ENCODE data around the gene COBL.

Gene COBL

DNA sequence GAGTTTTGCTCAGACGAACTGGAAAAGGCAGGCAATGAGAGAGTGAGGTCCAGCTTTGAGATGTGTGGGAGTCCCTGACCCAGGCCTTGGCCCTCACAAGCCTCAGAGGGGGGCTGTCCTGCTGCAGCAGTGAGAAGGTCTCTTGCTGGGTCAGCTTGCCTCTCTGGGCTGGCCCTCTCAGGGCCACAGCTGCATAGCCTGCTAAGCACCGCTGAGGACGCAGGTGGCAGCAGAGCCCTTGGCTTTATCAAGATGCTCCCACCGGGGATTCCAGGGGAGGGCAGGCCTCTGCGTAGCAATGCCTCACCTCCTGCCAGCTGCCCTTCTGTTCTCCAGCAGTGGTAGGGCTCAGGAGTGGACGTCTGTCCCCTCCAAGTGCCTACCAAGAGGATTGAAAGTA lies 128.7 kb downstream of the COBL start:
- DNase-seq (ENCODE audit: low spot score) = peak; percentile 40

DNA sequence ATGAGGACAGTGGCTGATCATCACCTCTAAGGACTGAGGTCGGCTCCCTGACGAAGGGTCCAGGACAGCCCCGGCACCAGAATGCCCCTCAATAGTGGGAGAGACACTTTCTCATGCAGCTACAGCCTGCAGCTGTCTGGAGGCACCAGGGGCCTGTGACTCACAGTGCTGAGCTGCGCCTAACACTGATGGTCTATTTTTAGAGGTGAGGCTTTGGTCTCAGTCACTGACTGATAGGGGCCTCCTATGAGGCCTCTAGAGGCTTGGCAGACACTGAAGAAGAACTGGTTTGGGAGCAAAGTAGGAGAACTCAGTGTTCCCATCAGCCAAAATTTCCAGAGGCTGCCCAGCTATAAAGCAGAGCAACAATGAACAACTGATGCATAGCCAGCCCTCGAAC lies 130.1 kb downstream of the COBL start:
- DNase-seq (ENCODE audit: low spot score) = no peak

DNA sequence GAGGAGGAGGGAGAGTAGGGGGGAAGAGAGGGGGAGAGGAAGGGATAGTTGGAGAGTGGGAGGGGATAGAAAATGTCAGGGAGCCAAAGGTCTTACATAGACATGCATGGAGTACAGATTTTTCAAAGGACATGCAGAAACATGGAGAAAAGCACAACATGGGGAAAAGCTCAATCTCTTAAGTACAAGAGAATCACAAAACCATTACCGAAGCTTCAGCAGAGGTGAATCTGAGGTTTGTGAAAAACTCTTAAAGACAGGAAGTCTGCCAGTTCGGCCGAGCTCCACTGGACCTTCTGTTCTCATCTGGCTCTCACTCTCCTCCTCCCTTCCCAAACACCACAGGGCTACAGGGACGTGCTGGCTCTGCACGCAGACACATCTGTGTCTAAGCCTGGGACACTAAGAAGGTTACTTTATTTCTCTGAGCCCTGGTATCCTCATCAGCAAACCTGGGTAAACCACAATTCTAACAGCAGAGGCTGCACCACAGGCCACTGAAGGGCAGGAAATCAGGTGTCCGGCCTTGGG lies 133.9 kb downstream of the COBL start:
- DNase-seq (ENCODE audit: low spot score) = no peak

DNA sequence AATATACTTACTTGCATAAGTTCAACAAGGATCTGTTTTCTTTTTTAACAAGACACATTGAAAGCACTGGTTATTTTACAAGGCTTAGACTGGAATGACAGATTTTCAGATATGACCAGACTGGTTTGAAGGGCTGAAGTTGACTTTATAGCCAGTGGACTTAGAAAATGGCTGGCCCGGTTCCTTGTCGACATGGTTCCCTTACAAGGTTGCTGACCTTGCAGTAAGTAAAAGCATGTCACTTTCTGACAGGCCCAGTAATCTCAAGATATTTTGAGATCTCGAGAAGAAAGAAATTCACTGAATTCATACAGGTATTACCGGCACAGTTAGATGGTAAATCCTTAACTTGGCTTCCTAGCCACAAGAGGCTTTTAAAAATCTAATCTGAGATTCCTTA lies 136.5 kb downstream of the COBL start:
- DNase-seq (ENCODE audit: low spot score) = no peak

DNA sequence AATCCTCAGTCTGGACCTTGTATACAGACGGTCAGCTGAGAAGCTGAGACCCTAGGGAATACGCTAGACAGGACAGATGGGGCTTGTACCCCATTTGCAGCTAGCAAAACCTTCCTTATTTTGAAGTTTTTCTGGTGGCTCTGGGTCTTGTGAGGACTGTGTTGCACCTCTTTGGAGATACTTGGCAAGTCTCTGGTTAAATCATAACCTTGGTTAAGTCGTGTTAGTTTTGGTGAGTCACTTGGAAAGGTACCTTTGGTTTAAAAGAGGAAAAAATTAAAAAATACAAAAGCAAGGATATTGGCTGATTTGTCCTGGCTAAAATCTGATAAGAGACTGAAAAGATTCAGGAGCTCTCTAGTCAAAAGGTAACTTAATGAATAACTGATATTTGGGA lies 140.6 kb downstream of the COBL start:
- DNase-seq (ENCODE audit: low spot score) = no peak

DNA sequence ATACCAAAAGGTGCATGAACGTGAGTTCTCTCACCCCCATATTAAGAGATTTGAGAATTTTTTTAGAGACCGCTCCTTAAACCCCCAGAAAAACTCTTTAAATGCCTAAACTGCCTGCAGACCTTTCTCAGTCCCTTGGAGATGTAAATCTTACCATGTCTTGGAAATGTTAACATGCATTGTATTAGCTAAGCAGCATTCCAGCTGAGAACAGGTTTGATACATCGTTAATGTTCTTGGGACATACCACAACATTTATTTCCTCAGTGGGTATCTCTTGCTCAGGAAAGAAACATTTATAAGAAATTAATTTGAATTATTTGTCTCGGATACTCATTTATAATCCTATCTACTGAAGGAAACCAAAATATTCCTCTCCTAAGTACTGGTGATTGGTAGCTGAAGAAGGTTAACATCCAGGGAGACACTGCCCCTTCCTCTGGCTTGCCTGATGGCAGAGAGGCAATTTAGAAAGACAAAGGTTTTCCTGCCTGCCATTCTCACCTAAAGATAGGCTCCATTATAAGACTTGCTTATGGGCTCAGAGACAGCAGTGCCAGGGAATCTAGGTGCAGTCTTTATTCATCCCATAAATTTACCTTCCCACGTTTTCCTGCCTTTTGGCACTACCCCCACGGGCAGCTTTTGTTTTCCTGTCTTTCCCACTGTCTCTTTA lies 141.2 kb downstream of the COBL start:
- DNase-seq (ENCODE audit: low spot score) = no peak

DNA sequence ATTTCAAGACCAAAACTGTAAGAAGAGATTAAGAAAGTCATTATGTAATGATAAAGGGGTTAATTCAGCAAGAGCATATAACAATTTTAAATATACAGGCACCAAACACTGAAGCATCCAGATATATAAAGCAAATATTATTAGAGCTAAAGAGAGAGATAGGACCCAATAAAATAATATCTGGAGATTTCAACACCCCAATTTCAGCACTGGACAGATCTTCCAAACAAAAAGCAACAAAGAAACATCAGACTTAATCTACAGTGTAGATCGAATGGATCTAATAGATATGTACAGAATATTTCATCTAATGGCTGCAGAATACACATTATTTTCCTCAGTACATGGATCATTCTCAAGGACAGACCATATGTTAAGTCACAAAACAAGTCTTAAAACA lies 151.3 kb downstream of the COBL start:
- DNase-seq (ENCODE audit: low spot score) = no peak

DNA sequence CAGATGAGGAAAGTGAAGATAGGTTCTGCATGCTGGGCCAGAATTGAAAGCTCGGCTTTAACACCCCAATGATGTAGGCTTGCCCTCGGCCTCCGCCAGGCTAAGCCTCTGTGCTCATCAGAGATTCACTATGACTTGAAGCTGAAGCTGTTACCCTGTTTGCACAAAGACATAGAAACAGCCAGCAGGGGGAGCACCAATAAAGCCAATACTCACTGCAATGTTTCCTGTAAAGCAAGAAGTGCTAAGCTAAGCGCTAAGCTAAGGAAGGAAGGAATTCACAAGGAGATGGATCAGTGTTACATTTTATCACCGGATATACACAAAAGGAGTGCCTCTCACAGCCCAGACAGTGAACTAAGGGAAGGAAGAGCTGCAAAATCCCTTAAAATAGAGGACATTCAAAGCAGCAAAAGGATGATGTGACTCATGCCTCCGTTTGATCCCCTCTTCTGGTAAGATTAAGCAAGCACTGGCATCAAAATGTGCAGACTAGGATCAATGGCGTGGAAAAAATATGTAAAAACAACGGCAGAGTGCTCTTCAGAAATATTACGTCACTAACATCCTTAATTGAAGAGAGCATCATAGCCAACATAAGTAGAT lies 153.8 kb downstream of the COBL start:
- peak; percentile 94 for DNase-seq (ENCODE audit: low spot score)

DNA sequence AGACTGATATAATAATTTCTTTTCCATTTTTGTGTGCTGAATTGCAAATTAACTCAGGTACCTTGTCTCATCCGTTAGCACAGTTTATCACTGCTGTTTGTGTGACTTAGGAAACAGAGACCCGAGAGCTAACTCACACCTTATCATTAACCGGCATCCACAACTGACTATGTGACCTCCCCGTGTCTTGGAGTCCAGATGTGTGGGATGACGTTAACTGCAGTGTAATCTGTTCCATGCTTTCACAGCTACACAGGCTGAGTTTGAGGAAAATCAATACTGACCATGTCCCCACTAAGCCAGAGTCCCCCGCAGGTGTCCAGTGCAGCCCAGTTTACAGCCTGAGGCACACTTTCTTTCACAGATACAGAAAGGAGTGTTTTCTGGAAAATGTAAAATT lies 154.7 kb downstream of the COBL start:
- no peak for DNase-seq (ENCODE audit: low spot score)

DNA sequence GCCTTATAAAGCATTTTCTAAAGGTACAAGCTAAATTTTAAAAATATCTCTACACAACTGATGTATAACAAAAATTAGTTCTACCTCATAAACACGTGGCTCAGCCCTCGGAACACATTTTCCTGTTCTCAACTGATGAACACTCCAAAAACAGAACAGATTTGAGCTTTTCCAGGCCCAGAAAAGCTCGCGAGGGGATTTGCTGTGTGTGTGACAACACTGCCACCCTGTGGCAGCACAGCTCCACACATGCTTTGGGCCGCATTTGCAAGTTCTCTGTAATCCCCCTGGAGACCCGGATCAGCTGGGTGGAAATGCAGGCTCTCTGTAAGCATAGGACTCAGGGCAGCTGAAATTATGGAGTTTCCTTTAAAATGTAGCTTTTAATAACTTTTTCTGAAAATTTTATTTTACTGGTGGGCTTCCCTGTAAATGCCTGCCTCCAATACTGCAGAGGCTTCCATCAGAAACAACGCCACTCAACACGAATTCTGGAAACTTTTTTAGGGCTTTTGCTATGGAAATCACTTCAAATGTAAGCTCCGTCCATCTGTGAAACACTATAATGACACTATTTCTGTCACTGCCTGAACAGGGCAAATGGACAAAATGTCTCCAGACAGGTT lies 155.5 kb downstream of the COBL start:
- DNase-seq (ENCODE audit: low spot score) = peak; percentile 86

DNA sequence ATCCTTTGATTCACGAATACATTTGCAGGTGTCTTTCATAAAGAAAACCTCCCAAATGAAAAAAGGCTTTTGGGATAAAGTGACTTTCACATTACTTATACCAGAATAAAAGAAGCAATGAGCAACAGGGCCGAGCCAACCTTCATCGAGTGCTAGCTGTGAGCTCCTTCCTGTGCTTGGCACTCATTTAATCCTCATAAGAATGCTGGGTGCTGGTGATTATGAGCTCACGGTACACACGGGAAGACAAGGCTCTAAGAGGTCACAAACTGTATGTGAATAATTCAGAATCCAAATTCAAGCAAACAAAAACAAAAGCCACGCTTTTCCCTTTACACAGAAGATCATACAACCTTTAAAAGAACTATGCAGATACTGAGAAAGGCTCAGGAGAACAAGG lies 156.2 kb downstream of the COBL start:
- DNase-seq (ENCODE audit: low spot score) = no peak

DNA sequence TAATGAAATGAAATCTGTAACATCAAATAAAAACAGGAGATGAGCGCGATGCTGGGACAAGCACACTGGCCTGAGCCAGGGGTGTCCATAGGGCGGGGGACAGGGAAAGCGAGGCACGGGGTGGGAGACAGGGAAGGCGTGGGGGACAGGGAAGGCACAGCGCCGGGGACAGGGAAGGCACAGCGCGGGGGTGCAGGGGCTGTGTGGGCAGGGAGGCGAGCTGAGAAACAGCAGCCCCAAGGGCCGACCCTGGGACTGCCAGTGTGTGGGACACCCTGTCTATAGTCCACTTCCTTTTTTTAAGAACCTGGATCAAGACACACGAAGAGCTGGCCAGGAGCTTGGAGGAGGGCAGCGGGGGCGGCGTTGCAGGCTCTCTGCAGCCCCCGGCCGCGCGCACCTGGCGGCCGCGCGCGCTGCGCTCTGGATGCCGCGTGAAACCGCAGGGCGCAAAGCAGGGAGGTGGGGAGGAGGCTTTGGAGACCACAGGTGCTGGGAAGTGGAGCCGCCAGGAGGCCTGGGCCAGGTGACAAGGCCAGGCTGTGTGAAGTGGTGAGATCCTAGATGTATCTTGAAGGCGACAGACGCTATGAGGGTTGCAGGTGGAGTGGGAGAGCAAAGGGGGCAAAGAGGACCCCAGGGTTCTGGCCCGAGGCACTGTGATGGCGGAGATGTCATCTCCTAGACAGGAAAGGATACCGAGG lies 157.7 kb downstream of the COBL start:
- no peak for DNase-seq (ENCODE audit: low spot score)

DNA sequence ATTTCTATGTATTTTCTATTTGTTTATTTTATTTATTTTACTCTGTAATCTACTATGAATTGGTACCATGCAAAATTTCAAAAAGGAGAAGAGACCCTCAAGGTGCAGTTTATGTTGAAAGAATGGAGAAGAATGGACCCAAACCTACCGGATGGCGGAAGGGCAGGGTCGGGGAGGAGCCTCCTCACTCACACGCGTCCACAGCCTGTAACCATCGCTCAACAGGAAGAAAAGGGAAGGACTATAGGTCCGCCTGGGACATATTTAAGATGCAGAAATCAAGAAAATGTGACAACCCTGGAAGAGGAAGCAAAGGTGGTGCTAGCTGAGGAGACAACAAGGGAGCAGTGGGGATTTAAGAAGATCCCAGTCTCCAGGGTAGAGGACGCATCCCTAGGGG lies 158.4 kb downstream of the COBL start:
- no peak for DNase-seq (ENCODE audit: low spot score)

DNA sequence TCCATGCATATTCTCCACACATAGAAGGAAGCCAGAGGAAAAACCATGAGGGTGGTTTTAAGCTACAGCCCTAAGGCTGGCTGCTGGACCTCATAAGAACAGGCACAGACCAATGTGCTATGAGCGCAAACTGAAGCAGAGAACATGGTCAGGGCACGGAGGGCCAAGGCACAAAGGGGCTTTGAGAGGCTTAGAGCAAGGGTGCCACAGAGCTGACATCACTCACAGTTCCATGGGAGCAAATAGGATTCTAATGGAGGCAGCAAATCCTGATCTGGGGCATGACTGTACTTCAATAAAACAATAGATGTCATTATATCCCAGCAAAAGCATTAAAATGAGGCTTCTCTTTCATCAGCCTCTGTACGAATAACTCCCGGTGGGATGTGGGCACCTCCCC lies 162.4 kb downstream of the COBL start:
- no peak for DNase-seq (ENCODE audit: low spot score)

DNA sequence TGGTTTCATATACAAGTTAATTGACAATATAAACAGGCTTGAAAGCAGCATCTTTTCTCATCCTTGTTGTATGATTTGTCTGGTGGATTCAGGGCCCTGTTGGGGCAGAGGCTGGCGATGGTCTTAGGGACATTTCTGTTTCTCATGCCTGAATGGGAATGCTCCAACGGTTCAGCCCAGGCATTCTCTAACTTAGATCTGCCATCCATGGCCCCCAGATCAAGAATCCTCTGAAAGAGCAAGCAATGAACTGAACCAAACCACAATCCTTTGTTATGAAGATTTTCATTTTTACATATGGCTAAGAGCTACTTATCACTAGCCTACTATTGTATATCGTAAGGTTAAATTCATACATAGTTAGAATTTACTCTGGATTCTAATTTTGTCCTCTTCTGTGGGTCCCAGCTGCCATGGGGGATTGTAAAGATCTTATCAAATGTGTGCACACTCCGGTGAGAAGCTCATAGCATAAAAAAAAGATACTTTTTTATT lies 163.9 kb downstream of the COBL start:
- no peak for DNase-seq (ENCODE audit: low spot score)

DNA sequence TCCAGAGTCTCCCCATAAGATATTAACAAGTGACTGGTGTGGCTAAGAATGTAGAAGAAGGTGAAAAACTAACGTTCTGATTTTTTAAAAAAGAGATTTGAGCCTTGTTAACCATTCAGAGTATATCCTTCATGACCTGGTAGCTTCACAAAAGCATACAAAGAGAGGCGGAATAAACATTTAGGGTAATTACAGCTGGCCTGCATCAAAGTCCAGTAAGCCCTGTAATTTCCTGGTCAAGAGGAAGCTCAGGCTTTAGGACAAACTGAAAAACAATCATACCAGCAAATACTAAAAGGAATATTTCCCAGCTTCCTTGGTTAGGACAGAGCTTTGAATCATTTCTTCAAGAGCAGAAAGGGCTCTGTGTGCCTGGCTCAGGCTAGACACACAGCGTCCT lies 165.2 kb downstream of the COBL start:
- no peak for DNase-seq (ENCODE audit: low spot score)

DNA sequence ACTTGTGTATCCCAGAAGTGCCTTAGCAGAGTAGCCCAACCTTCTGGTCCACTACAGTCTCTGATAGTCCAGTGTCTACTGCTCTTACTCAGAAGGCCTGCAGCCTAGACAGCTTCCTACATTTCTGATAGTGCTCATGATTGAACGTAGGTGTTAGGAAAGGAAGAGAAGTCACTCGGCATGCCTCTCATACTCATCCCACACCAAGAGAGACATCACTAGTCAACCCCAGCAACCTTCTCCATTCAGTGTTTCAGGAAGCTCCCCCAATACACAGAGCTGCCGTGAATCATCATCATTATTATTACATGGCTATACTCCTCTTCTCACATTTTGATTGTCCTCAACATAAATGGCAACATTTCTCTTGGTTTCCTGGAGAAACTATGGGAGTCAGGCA lies 166.4 kb downstream of the COBL start:
- no peak for DNase-seq (ENCODE audit: low spot score)

DNA sequence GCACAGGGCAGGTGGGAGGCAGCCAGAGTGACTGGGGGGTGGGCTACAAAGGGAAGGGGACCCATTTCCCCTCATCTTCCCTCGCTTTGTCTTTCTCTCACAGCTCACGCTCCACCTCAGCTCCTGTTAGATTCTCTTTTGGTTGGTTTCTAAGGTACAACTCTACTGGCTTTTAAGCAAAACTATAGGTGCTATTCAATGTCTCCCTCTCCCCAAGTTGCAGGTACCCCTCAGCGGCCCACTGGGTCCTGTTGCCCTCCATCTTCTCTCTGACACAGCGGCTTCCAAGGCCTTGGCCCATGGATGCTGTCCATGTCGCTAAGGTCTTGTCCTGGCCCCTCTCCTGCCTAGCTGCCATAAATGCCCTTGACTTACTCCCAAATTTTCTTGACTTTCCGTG lies 168.4 kb downstream of the COBL start:
- DNase-seq (ENCODE audit: low spot score) = no peak

DNA sequence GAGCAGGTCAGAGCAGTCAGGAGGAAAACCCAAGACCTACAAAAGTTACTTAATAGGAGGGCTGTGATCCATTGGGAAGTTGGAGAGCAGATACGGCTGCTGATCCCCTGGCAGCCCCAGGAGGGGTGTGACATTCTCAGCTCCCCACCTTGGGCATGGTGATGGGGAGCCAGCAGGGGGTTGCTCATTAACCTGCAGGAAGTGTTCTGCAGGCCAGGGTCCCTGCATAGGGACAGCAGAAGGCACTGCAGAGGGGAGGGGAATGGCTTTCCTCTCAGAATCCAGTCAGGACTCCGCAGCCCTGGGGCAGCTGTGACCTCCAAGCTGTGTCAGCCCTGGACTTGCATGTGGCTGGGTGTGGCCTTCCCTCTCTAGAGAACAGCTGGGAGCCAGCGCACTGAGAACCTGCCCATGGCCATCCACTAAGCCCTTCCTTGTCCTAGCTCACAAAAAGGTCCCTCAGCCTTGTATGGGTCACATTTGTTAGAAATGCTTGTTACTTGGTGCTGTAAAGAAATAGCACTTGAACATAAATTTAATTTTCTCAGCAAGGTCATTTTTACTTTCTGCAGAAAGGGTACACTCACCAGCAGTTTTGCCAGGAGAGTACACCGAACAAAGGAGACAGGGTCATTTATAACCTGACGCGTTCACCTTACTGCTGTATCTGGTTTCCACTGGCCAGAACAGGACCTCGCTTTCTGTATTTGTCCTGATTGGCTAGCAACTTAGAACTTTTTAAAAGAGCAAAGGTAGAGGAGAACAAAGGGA lies 169.6 kb downstream of the COBL start:
- DNase-seq (ENCODE audit: low spot score) = no peak

DNA sequence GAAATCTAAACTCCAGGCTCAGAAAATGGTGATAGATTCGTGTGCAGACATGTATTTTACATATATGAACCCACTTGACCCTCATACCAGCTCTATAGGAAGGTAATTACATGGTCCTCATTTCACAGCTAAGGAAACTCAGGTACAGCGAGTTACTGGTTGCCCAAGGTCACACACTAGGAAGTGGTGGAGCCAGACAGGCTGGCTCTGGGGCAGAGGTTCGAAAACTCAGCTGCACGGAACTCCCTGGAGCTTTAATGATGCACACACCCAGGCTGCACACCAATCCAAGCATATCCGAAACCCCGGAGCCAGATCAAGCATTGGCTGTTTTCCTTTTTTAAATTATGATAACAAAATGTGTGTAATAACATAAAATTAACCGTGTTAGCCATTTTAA lies 172.4 kb downstream of the COBL start:
- no peak for DNase-seq (ENCODE audit: low spot score)

DNA sequence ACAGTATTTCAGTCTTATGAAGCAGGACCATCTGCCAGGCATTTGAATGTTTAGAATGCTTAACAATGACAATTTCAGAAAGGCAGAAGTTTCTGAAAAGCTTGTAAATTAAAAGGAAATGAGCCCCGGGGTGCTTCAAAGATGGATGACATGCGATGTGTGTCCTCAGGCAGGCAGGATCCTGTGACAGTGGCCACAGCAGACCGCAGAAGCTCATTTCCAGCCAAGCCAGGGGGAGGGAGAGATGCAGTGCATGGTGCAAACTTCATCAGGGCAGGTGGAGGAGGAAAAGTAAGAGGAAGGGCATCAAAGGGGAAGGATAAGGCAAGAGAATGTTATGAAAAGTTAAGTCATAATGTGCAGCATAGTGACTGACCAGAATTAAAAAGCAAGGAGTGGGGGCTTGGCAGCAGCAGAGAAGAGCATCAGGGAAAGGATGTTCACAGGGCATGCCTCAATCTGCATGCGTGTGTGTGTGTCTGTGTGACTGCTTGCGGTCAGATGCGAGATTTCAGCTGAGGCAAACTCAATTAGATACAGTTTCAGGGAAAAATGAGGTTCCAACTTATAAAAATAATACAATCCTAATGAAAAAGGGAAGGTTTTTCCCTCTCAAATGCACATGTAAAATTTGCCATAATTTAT lies 173.7 kb downstream of the COBL start:
- no peak for DNase-seq (ENCODE audit: low spot score)

Data from NAMALWA (cell line).